ENCODE measurements around the gene PIK3AP1.
"Not testable (repeated sequence)": the region's sequence is repeated elsewhere in the genome, so short reads cannot be mapped to it uniquely, and the experiment has no call there.

The PIK3AP1 gene

GRCh38 chr10:96743988-96744585 is 23.8 kb upstream of the PIK3AP1 start:
- Mint-ChIP-seq H3K27me3 (no peaks in the 10 kb centered on the region), H3K4me1 (peaks cover 28% of the 10 kb centered on the region), H3K9me3 (no peaks in the 10 kb centered on the region), H3K27ac (peak overlapping the region; percentile 50), H3K4me3 (peak overlapping the region; percentile 56), H3K36me3 (no peaks in the 10 kb centered on the region)
- no peak for DNase-seq (ENCODE audit: low spot score in 2 of 2)
- no peak for ATAC-seq (ENCODE audit: low read depth)

- H3K36me3 Mint-ChIP-seq; H3K9me3 Mint-ChIP-seq; DNase-seq (ENCODE audit: low spot score in 2 of 2); H3K27me3 Mint-ChIP-seq; ATAC-seq (ENCODE audit: low read depth): not testable (repeated sequence)
- H3K27ac Mint-ChIP-seq: peak overlapping the region; percentile 75
- peaks cover 29% of the 10 kb centered on the region for H3K4me1 Mint-ChIP-seq
- peak overlapping the region; percentile 78 for H3K4me3 Mint-ChIP-seq
These were observed 21.2 kb upstream of the PIK3AP1 start for GRCh38 chr10:96741557-96741956.

GRCh38 chr10:96740579-96741281 is 20.4 kb upstream of the PIK3AP1 start:
- peak overlapping the region; percentile 75 for H3K27ac Mint-ChIP-seq
- no peaks in the 10 kb centered on the region for H3K36me3 Mint-ChIP-seq
- no peaks in the 10 kb centered on the region for H3K27me3 Mint-ChIP-seq
- peak; percentile 76 for ATAC-seq (ENCODE audit: low read depth)
- peak overlapping the region; percentile 78 for H3K4me3 Mint-ChIP-seq
- H3K9me3 Mint-ChIP-seq: no peaks in the 10 kb centered on the region
- DNase-seq (ENCODE audit: low spot score in 2 of 2): peak; percentile 40 to 41
- peaks cover 29% of the 10 kb centered on the region for H3K4me1 Mint-ChIP-seq

- no peak for DNase-seq (ENCODE audit: low spot score in 2 of 2)
- no peaks in the 10 kb centered on the region for H3K36me3 Mint-ChIP-seq
These were observed 19.8 kb upstream of the PIK3AP1 start for GRCh38 chr10:96740141-96740540.

GRCh38 chr10:96737307-96737902 is 17.1 kb upstream of the PIK3AP1 start:
- H3K9me3 Mint-ChIP-seq, H3K27me3 Mint-ChIP-seq, H3K36me3 Mint-ChIP-seq: not testable (repeated sequence)
- Mint-ChIP-seq H3K4me1 (peaks cover 17% of the 10 kb centered on the region), H3K4me3 (peak overlapping the region; percentile 21), H3K27ac (peak overlapping the region; percentile 93)
- ATAC-seq (ENCODE audit: low read depth) (peak; percentile 94), DNase-seq (ENCODE audit: low spot score in 2 of 2) (peak; percentile 22 to 41)

More at GRCh38 chr10:96740141-96740540, 19.8 kb upstream of the PIK3AP1 start:
- Mint-ChIP-seq H3K27ac (peak overlapping the region; percentile 75), H3K27me3 (no peaks in the 10 kb centered on the region), H3K4me1 (peaks cover 26% of the 10 kb centered on the region), H3K9me3 (no peaks in the 10 kb centered on the region), H3K4me3 (no peak overlapping the region)
- no peak for ATAC-seq (ENCODE audit: low read depth)

GRCh38 chr10:96724621-96725020 is 4.3 kb upstream of the PIK3AP1 start:
- Mint-ChIP-seq H3K27ac (no peak overlapping the region), H3K36me3 (no peaks in the 10 kb centered on the region), H3K9me3 (no peaks in the 10 kb centered on the region), H3K4me3 (no peak overlapping the region), H3K4me1 (peaks cover 33% of the 10 kb centered on the region), H3K27me3 (no peaks in the 10 kb centered on the region)
- DNase-seq (ENCODE audit: low spot score in 2 of 2) (no peak), ATAC-seq (ENCODE audit: low read depth) (no peak)

- Mint-ChIP-seq H3K27me3 (no peaks in the 10 kb centered on the region), H3K36me3 (peaks cover 3% of the 10 kb centered on the region), H3K4me3 (peak overlapping the region; percentile 89), H3K9me3 (no peaks in the 10 kb centered on the region), H3K27ac (peak overlapping the region; percentile 96), H3K4me1 (peaks cover 43% of the 10 kb centered on the region)
- ATAC-seq (ENCODE audit: low read depth): no peak
- DNase-seq (ENCODE audit: low spot score in 2 of 2): no peak
These were observed 876 bp upstream of the PIK3AP1 start for GRCh38 chr10:96721207-96721572.

- no peaks in the 10 kb centered on the region for H3K9me3 Mint-ChIP-seq
- H3K36me3 Mint-ChIP-seq: peaks cover 3% of the 10 kb centered on the region
- H3K27ac Mint-ChIP-seq: peak overlapping the region; percentile 96
- peak overlapping the region; percentile 99 for H3K4me3 Mint-ChIP-seq
- H3K4me1 Mint-ChIP-seq: peaks cover 40% of the 10 kb centered on the region
- peak; percentile 73 for ATAC-seq (ENCODE audit: low read depth)
- no peaks in the 10 kb centered on the region for H3K27me3 Mint-ChIP-seq
- peak; percentile 74 to 82 for DNase-seq (ENCODE audit: low spot score in 2 of 2)
These were observed 378 bp downstream of the PIK3AP1 start for GRCh38 chr10:96719850-96720421.

GRCh38 chr10:96719200-96719599 is 1.1 kb downstream of the PIK3AP1 start:
- peaks cover 3% of the 10 kb centered on the region for H3K36me3 Mint-ChIP-seq
- peaks cover 44% of the 10 kb centered on the region for H3K4me1 Mint-ChIP-seq
- DNase-seq (ENCODE audit: low spot score in 2 of 2): no peak
- ATAC-seq (ENCODE audit: low read depth): no peak
- no peaks in the 10 kb centered on the region for H3K9me3 Mint-ChIP-seq
- no peaks in the 10 kb centered on the region for H3K27me3 Mint-ChIP-seq
- peak overlapping the region; percentile 96 for H3K27ac Mint-ChIP-seq
- peak overlapping the region; percentile 99 for H3K4me3 Mint-ChIP-seq

- Mint-ChIP-seq H3K4me1 (peaks cover 47% of the 10 kb centered on the region), H3K27ac (peak overlapping the region; percentile 96), H3K27me3 (no peaks in the 10 kb centered on the region), H3K9me3 (no peaks in the 10 kb centered on the region), H3K36me3 (peaks cover 3% of the 10 kb centered on the region), H3K4me3 (peak overlapping the region; percentile 99)
- ATAC-seq (ENCODE audit: low read depth) (no peak), DNase-seq (ENCODE audit: low spot score in 2 of 2) (no peak)
These were observed 1.9 kb downstream of the PIK3AP1 start for GRCh38 chr10:96718304-96718990.

GRCh38 chr10:96716390-96716789 is 3.9 kb downstream of the PIK3AP1 start:
- H3K27me3 Mint-ChIP-seq: no peaks in the 10 kb centered on the region
- ATAC-seq (ENCODE audit: low read depth) (no peak), DNase-seq (ENCODE audit: low spot score in 2 of 2) (no peak)
- no peaks in the 10 kb centered on the region for H3K9me3 Mint-ChIP-seq
- peaks cover 50% of the 10 kb centered on the region for H3K4me1 Mint-ChIP-seq
- H3K4me3 Mint-ChIP-seq: peak overlapping the region; percentile 66
- H3K27ac Mint-ChIP-seq: peak overlapping the region; percentile 96
- peaks cover 6% of the 10 kb centered on the region for H3K36me3 Mint-ChIP-seq

- Mint-ChIP-seq H3K9me3 (no peaks in the 10 kb centered on the region), H3K4me3 (no peak overlapping the region), H3K36me3 (peaks cover 10% of the 10 kb centered on the region), H3K4me1 (peaks cover 50% of the 10 kb centered on the region), H3K27ac (no peak overlapping the region), H3K27me3 (no peaks in the 10 kb centered on the region)
- no peak for ATAC-seq (ENCODE audit: low read depth)
- DNase-seq (ENCODE audit: low spot score in 2 of 2): no peak
These were observed 5.5 kb downstream of the PIK3AP1 start for GRCh38 chr10:96714746-96715255.

GRCh38 chr10:96714031-96714590 is 6.2 kb downstream of the PIK3AP1 start:
- no peak overlapping the region for H3K4me3 Mint-ChIP-seq
- no peaks in the 10 kb centered on the region for H3K27me3 Mint-ChIP-seq
- peaks cover 46% of the 10 kb centered on the region for H3K4me1 Mint-ChIP-seq
- DNase-seq (ENCODE audit: low spot score in 2 of 2): no peak
- peaks cover 10% of the 10 kb centered on the region for H3K36me3 Mint-ChIP-seq
- H3K27ac Mint-ChIP-seq: no peak overlapping the region
- no peak for ATAC-seq (ENCODE audit: low read depth)
- H3K9me3 Mint-ChIP-seq: no peaks in the 10 kb centered on the region
